GM18519 (cell line): ENCODE data around the gene AGPAT4.

Source experiments
- ATAC-seq: cut with Tn5 transposase; IDR thresholded peaks from one replicate; pipeline ENCODE4 v1.9.1; 2021; ENCODE audit warnings: mild to moderate bottlenecking, moderate library complexity; ENCODE audit not compliant: unreplicated experiment, low FRiP score

Gene AGPAT4

DNA sequence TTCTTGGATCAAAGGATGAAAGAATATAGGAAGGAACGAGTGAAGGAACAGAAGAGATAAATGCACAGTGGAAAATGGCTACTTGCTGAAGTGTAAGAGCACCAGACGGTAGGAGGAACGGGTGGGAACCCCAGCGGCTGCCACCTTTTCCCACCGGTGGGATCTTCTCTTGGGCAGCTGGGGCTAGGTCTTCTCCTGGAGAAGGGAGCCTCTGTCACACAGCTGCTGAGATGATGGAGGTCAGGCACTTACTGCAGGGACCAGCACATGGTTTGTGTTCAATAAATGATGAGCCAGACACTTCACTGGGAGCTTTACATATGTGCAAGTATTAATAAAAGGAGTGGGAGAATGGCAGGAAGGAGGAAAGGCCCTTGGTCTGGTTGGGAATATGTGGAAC, 123.7 kb downstream of the AGPAT4 start:
- no peak for ATAC-seq

DNA sequence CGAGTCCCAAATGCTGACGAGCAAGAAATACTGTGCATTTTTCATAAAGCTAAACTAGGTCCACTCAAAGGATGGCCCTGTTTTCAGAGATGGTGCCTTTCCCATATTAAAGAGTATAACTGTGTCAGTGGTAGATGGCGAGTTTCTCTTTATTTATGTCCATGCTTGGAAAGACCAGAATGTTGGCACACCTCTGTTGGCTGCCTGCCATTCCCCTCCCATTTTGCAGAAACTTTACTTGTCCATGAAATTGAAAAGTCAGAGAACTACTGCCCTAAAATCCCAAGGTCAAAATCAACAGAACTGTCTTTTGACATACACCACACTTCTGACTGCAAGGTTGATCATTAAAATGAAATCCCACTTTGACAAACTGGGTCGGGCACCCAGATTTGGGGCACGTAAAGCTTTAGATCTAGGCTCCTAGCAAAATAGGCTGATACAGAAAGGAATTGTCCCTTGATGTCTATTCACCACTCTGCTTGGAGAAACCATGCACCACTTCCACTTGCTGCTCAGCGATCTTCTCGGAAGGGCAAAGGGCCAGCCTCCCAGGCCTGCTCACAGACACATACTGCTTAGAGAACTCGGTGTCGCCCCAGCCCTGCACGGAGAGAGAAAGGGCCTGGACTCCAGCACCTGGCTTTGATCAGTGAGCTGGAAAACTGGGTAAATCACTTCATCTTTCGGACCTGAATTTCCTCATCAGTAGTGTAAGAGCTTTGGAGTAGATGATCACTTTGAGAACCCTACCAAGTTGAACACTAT, 130.0 kb downstream of the AGPAT4 start:
- no peak for ATAC-seq

DNA sequence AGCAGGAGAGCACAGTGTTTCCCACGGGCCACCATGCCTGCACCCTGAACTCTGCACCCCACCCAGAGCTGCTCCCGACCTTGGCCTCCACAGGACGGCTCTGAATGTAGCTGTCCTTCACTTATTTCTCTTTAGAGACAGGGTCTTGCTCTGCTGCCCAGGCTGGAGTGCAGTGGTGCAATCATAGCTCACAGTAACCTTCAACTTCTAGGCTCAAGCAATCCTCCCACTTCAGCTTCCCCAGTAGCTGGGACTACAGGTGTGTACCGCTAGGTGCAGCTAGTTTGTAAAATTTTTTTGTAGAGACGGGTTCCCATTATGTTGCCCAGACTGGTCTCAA, 130.9 kb downstream of the AGPAT4 start:
- no peak for ATAC-seq

DNA sequence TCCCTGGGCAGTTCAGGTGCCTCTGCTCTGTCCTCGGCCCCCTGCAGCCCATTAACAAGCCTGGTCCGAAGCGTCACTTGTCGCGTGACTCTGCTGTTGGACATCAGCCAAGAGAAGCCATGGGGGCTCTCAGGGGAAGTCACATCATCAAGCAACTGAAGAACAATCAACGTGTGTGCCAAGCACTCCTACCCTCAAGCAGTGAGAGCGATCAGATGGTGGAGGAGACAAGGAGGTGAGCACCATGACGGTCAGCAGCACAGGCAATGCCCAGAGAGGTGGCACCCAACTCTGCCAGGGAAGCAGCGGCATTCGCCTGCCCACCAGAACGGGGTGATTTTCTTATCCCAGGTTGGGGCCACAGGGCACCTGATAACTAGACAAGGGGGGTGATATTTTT, 132.7 kb downstream of the AGPAT4 start:
- no peak for ATAC-seq

DNA sequence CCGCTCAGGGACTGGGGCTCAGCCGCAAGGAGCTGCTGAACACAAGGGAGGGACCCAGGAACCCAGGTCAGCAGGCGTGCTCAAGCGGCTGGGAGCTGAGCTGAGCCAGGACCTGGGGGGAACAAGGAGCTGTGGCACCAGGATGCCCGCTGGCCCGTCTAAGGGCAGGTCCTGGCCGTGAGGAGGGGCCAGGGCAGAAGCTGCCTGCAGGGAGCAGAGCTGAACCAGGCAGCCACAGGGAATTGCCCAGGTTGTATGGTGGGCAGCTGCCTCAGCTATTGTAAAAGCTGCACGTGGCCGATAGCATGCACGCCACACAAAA, 133.3 kb downstream of the AGPAT4 start:
- ATAC-seq, result no peak

DNA sequence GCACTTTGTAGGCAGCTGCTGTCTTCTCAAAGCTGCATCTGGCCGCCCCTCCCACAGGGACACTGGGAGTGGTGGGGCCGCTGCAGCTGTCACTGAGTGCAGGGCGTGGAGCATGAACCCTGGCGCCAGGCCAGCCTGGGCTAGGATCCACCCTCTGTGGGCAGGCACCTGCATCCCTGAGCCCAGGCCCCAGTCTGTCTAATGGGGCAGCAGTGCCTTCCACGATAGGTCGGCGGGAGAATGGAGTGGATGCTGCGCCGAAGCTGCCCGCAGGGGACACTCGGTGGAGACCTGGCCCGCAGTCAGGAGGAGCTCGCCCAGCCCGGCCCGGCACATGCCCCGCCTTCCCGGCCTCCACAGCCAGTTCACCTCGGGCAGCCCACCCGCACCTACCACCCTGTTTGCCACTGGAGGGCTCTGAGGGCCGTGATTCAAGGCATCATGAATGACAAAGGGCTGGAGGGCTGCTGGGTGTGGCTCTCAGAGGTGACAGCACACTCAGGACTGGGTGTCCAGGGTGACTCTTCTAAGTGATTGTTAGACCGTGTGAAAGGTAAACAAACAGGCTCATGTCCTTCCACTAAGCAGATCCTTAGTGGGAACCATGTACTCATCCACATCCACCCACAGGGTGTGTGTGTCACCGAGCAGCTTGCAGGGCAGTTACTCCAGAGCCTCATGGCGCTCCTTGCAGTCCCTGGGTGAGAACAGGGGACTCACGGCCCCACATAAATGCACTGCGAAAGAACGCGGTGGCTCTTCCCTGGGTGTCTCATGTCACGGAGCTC, 133.9 kb downstream of the AGPAT4 start:
- no peak for ATAC-seq

DNA sequence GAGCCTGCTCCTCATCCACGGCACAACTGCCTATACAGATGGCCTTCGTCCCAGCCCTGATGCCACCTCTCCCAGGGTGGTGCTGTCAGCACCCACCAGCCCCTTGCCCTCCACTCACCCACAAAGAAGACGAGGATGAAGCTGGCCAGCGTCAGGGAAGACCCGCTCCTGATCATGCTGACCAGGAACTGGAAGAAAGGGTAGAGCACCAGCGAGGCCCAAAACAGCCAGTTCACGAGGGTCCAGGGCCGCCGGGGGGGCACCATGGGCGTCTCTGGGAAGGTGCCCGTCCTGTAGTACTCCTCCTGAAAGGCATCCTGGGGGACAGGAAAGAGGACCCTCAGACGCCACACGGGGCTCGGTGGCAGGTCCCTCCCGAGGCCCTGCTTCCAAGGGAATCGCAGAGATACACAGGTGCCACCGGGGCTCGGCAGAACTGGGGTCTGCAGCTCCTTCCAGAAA, 134.5 kb downstream of the AGPAT4 start:
- ATAC-seq, result no peak

DNA sequence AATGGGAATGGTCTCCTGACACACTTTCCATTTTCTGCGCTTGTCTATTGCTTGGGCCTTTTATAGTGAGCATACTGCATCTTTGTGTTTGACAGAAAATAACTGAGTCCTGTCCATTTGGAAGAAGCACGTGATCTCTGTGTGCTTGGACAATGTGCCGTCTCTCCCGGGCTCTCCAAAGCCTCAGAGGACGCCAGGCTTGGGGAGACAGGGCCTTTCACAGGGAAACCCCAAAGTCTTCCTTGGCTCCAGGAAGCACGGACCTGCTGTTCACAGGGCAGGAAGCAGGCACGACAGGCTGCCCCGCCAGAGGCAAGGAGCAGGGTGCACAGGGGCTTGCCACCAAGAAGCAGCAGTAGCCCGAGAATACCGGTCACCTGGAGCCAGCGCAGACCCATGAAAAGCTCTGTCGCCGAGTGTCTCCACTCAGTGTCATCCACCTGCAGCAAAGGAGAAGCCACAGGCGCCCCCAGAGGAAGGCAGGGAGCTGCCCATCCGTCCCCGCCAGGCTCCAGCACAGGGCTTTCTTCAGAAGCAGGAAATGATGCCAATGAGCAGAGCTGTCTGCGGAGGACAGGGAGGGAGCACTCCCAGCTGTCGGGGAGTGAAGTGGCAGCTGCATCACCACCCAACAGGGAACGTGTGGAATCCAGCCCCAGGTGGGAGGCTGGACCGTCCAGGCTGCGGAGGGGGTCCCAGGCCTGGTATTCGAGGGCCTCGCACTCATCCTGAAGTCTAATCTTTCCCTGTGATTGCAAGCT, 135.1 kb downstream of the AGPAT4 start:
- no peak for ATAC-seq

DNA sequence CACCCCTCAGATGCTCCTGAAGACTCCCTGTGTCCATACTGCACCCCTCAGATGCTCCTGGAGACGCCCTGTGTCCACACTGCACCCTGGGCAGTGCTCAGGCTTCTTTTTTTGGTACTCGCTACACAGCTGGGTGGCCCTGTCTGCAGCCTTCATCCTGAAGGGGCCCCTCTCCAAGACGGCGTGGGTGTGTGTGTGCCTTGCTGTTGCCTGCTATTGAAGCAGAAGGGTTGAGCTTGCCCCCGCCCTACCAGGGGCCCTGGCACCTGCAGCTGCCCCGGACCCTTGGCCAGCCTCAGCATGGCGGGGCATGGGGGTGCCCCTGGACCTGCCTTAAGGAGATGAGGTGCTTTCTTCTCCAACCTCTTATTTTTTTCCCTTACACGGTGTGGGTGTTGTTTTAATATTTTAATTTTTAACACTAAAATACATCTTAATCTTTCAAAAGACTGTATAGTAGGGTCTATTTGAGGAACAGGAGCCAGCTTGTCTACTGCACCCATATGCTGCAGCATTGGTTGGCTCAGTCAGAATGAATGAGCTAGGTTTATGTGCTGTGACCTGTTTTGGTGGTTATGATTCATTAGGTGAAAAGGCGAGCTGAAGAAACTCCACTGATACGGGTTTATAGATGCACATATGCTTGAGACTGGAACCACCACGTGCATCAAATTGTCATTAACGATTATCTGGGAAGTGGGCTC, 135.9 kb downstream of the AGPAT4 start:
- ATAC-seq, result no peak

DNA sequence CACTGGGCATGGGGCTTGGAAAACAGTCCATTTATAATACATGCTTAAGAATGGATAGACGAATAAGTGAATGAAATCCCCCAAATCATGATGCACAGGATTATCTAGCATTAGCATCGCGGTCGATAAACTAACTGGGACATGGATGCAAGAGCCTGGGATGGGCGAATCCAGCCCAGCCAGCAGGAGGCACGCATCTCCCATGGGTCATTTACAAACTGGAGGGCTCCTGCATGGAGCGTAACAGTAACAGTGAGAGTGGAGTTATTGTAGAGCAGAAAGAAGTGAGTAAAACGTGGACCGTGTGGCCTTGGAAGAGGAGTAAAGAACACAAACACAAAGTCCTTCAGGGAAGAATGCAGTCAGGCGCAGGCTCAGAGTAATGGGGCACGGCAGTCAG, 136.5 kb downstream of the AGPAT4 start:
- ATAC-seq, result no peak

DNA sequence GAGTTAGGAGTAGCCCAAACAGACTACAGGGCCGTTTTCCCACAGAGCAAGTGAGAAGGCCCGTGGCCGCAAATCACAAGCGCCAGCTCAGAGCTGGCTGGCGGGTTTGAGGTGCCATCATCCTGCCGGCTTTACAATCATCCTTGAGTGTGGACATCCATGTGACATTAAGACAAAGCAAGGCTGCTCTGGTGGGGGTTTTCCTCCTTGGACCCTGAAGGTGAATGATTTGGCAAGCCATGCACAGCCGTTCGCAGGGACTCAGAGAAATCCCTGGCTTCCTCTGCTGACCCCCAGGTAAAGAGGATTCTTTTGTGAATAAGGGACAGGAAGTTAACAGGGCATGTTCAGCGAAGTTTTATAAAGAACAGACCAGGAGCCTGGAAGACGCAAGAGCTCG, 137.2 kb downstream of the AGPAT4 start:
- no peak for ATAC-seq

DNA sequence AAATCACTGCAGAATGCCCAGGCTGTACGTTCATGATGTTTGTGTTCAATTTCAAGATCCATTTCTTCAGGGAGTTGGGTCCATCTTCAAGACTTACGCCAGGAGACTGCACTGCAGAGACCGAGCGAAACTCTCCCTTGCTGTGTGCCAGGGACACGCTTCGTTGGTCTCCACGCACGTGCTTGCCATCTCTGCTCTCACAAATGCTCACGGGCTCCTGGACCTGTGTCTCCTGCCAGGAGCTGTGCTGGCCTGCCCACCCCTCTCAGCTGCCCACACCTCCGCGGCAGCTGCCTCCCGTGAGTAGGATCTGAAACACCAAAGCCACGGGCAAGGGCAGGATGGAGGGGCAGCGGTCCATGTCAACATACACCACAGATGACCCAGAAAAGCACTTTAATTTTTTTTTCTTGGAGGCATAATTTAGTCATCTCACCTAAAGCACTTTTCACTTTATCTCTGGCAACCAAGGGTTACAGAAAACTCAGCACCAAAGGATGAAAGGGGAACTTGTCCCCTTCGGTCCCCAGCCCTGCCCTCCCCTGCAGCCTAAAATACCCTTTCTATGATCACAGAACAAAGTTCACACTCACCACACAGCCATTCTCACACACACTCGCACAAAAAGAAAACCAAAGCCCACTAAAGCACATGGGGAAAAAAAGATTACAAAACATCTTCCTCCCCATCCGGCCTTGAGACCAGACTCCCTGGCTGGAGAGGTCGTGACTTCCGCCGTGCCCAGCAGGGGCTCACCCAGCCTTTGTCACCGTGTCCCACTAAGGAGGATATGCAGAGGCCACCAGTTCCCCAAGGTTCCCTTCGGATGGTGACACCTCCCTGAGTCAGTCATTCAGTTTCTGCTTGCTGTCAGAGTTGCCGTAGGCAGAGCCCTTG, 137.9 kb downstream of the AGPAT4 start:
- no peak for ATAC-seq

DNA sequence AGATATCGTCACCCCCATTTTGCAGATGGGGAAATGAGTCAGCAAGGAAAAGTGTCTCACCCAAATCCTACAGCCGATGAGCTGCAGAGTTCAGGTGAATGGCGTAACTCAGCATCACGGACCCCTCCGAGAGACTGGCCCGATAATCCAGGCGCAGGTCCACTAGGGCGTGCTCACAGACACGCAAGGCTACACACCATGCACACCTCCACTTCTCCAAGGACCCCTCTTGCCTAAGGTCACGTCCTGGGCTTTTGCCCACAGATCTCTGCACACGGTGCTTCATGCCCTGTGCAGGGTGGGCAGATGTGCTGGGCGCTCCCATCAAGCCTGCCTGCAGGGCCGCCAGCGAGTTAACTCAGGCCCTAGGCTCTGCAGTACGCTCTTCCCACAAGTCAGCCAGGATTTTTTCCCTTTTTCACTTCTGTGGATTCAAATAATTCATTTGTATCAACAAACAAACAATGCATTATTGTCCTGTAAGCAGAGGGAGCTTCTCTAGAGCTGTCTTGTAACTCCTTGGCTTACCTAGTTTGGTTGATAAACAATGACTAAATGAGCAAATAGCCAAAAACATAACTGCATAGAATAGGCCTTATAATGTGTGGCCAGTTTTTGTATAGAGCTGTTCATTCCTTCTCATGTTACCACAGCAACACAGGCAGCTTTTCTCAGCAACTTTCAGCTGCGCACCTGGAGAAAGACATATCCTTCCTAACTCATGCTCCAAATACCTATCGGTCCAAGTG, 139.1 kb downstream of the AGPAT4 start:
- no peak for ATAC-seq

DNA sequence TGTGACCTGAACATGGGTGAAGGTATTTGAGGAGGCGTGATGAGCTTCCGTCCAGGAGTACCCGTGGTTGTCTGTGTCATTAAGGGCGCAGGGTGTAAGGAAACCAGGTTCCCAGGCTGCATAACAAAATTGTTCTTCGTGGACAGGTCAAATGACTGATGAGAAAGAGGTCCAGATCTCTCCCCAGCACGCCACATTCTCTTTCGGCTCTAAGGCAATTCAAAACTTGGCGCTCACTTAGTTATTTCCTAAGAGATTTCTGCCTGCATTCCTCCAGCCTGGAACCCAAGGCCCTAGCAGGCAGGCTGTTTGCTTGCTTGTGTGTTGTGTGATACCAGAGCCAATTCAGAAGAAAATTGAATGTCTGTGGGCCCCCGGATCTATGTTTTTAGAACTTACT, 139.9 kb downstream of the AGPAT4 start:
- ATAC-seq, result no peak

DNA sequence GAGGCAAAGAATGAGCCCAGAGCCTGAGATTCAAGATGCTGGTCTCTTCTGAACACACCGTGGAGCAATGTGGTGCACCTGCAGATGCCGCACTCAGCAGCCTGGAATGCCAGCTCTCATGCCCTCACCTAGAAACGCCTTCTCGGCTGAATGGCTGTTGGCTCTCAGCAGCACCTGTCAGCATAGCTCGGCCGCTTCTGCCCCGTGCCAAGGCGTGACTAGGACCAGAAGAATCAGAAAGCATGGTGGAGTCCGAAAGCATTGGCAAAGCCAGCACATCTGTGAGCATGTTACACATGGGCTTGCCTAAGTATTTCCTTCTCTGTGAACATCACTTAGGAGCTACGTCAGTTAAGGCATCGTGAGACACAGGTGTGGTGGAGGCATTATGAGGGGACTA, 141.5 kb downstream of the AGPAT4 start:
- no peak for ATAC-seq

DNA sequence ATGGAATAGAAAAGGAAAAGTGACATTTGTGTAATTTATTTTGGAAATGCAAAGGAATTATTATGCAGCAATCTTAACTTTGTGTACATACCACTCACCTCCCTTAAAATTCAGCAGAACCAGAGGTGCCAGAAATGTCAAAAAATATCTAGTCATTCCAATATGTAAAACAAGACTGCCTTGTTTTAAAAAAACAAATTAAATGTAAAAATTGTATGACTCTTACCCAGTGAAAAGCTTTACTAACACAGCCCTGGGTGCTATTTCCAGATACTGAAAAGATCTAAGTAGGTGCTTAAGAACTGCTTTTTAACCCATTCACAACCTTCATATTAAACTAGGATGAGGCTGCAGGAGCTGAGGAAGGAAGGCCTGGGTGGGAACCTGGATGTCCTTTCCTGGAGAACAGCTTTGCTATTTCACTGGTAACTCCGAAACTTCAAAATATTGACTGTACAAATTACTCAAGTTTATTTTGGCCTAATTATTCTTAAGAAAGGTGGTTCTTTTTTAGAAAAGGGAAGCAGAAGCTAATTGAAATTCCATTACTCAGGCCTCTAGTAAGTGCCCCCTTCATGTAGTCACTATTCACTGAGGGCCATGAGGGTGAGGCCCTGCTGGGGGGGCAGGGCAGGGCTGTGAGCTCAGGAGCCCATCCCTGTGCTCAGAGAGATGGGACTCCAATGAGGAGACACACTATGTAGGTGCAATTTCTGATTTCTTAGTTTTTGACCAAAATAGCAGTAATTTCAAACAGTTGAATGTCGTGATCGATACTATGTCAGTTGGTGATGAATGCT, 142.7 kb downstream of the AGPAT4 start:
- no peak for ATAC-seq

DNA sequence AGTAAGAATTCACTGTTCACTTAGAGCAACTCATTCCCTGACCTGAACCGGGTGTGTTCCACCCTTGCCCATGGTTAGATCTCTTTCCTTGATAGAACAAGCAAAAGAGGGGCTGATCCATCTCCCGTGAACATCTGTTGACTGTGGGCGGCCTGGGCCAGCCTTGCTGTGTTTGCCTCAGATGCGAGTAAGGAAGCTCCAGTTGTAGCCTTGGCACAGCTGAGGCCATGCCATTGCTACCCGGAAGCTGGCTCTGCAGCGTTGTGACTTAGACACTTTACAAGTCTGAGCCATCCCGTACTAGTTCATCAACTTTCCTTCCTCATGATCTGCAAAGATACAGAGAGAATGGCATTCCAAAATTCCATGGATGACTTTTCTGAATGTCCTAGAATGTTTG, 143.3 kb downstream of the AGPAT4 start:
- ATAC-seq, result no peak

DNA sequence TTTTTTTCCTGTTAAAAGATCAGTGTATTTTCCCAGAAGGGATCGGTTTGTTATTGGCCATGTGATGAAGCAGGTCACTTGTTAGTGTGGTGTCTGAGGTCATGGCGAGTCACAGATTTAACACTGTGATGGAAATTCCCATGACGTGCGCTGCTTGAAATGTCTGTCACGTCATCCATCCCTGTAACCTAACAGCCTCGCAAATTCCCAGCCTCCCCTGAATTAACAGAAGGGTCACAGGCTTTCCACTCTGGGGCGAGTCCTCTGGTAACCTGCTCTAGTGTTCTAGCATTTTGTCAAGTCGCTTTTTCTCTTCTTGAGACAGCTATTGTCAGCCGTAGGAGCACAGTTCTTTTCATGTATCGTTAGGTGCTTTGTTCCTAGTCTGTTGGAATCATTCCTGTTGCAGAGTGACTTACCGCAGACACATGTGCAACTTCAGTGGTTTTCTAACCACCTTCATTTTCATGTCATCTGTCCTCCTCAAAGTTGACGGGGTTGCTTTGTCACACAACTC, 145.1 kb downstream of the AGPAT4 start:
- ATAC-seq, result no peak
